Measurements from ENCODE around the gene PALS1. TPM values are rescaled to one million over a fixed set of nuclear protein-coding genes. Genes with fewer than 3 reads are reported as not detected.

PALS1 gene
- total RNA-seq (ENCODE audit: insufficient read depth, low replicate concordance): 39.2 TPM

DNA sequence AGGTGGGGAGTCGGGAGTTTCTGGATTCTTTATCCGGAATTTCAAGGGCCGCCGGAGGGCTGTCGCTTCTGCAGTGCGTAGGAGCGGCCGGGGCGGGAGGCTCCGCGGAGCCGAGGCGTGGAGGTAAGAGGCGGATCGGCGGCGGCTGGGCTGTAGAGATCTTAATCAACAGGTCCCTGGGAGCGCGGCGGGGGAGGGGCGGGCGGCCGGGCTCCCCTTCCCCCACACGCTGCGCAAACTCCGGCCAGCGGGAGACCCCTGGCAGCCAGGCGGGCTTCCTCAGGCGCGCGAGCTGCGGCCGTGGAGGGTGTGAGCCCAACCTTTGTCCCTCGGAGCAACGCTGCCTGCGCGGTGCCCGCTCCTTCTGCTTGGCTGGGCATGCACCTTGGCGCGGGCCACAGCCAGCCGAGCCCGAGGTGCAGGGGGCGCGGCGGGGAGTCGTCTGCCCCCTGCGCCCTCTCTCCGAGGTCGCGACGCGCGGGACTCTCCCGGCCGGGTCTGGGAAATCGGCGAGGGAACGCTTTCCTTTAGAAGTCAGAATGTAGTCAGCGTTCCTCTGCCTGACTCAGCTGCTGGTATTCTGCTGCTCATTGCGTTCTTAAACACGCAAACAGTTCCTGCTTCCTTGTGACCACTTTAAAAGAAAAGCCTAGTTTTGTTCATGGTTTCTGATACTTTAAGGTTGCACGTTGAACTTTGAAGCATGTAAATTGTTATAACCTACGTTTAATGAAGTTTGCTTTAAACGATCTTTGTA is at the start of gene PALS1:
TSS of gene PALS1 (plus strand) at position 25 of the 757 bp plus-strand sequence. CDS start 37,736 bp downstream, outside the sequence.
- peak; percentile 78 for DNase-seq (ENCODE audit: low spot score)

DNA sequence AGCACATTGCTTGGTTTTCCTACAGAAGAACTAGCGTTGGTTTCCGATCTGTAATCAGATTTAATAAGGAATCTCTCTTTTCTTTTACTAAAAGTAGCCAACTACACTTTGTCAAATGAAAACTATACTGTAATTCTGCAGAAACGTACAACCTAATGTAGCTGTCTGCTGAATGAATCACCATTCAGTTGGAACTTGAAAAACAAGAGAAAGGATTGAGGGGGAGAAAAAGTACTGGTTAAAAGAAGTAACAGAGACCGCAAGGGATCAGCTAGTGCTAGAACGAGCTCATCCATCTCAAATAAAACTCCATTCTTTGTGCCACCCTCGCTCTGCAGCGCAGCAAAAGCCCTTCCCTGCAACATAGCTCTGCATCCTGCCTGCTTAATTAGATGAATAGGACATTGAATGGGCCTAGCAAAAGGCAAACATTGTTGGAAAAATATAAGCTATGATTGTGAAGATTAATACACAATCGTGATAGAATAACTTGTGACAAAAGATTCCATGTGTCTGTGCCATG is 49.4 kb upstream of the PALS1 start:
- DNase-seq (ENCODE audit: low spot score): peak; percentile 12

DNA sequence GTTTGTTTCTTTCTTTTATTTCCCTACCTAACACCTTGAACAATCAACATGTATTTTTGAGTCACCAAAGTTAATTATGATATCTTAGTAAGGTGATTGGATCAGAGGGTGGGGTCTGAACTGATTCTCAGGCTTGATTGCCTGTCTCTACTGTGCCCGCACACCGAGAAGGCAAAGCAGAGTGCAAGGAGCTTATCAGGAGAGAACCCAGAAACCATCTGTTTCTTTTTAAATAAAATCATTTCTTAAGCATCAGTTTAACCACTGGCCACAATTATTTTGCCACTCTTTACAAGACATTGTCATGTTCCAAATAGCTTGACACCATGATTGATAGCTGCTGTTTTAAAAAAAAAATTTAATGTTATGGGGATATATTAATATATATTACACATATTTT is 48.9 kb upstream of the PALS1 start:
- DNase-seq (ENCODE audit: low spot score): no peak

DNA sequence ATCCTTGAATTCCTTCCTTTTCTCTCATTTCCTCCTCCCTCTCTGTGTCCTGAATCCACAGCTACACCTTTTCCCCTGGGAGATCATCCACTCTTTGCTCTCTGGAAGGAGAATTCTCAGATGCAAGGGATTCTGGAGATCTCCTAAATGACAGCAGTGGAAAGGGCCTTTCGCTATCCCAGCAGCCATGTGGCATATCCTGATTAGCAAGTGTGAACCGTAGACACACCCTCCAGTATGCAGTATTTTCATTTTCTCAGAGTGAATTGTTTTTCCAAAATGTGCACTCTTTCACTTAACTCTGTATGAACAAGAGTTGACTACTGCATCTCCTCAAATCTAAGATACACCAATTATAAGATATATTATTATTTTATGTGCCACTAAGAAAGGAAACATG is 46.0 kb upstream of the PALS1 start:
- DNase-seq (ENCODE audit: low spot score): no peak

DNA sequence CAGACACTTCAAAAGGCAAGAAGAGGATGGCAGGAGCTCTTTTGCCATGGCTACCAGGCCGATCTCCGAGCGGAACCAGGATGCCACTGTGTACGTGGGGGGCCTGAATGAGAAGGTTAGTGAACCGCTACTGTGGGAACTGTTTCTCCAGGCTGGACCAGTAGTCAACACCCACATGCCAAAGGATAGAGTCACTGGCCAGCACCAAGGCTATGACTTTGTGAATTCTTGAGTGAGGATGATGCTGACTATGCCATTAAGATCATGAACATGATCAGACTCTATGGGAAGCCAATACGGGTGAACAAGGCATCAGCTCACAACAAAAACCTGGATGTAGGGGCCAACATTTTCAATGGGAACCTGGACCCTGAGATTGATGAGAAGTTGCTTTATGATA is 42.2 kb upstream of the PALS1 start:
- DNase-seq (ENCODE audit: low spot score): no peak

DNA sequence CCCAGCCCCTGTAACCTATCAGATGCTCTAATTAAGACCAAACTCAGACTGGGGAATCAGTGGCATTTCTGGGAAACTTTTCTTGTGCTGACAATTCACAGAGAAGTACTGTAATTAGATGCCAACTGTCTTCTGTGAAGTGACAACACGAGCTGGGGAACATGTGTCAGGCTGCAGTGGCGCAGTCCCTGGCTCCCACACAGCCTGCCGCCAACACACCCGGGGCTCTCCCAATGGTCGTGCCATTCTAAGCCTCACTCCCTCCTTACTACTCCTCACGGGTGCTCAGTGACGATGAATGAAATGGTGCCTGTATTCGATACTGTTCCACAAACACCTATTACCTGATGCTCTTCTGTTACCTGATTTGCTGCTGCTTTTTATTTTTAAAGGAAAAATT is 33.4 kb upstream of the PALS1 start:
- DNase-seq (ENCODE audit: low spot score): no peak

DNA sequence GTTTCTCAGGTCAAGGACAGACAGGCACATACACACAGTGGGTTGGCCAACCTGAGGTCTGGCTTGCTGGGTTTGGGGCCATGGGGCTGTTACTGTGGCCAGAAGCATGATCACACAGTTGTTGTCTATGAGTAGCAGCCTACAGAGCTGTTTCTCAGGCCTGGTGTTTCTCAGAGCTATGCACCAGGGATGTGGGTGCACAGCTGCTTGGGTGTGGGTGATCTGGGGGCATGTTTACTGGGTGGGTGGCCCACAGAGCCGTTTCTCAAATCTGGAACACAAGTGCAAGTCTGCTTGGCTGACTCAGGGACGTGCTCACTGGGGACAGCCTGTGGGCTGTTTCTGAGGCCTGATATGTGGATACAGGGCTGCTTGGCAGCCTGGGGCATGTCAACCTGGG is 23.1 kb upstream of the PALS1 start:
- no peak for DNase-seq (ENCODE audit: low spot score)

DNA sequence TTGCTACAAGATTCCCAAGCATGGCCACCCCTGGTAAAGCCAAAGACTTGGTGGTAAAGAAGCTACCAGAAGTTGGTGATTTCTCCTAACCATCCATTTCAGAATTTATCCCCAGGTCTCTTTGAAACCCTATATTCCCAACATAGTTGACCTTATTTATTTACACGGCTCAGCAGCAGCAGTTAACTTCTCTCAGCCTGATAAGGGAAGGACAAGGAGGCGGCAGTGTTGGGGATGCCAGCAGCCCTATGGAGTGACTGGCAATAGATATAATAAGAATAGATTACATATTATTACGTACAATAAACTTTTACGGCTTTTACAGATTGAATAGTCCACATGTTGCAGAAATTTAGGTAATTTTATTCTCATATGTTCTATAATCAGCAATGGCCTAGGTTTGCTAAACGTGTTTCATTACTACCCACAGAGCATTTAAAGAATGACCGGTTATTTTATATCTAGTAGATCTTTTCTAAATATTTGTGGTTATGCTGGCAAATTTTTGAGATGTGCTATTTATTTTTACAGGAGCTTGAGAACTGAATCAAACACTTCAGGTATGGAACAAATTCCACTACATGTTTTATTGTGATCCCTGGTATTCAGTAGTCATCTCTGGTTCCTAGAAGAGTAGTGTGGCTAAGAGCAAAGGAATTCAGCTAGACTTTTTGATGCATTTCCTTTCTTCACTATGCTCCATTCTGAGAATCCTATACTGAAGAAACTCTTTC is 19.8 kb upstream of the PALS1 start:
- DNase-seq (ENCODE audit: low spot score): no peak

DNA sequence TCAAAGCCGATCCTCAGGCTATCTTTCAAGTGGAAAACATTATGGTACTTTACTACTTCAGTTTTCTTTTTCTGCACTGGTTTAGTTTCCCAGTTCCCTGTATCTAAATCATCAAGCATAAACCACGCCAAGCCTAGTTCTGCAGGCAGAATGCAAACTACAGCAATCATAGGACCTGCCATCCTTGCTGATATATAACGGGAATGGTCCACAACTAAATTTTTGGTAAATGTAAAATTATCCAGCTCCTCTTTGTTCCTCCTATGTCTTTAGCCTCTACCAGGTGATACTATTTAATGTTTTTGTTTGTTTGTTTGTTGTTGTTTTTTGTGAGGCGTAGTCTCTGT is 19.3 kb upstream of the PALS1 start:
- no peak for DNase-seq (ENCODE audit: low spot score)

DNA sequence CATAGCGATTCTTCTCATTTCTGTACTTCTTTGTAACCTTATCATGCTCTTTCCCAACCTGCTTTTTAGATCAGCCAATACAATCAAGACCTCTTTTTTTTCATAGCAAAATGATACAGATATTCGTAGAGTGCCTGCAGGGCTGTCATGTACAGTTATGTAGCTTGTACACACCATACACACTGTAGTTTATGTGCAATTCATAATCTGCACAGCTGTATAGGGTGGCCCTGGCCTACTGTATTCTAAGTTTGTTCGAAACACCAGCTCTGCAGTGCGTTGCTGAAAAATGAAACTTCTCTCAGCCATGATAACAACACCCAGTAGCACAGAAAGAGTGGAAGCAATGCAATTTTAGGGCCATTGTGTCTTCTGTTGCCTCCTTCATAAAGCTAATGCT is 15.7 kb upstream of the PALS1 start:
- DNase-seq (ENCODE audit: low spot score): no peak

DNA sequence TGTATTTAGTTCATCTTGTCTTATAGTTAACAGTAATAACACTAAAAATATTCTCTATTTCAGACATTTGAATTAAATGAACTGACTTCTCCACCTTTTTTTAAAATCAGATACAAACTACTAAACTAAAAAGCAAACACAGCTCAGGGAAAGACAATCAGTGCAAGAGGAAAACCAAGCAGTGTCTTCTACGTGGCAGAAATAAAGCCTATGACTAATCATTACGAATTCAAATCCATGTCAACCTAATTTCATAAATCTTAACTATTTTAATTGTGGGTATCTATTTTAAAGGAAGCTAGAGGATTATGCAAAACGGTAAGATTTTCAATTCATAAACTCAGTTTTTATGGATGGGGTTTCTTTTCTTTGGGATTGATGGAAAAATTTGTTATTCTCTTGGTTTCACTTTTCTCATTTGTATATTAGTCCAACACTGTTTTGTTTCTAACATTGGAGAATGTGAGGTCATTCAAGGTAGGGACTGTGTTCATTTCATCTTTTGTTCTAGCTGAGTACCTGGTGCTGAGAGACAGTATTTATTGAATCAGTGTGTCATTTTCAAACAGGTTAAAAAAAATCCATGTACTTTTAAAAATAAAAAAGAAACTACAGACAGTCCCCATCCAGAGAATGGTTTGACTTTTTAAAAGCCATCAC is 12.8 kb upstream of the PALS1 start:
- no peak for DNase-seq (ENCODE audit: low spot score)

DNA sequence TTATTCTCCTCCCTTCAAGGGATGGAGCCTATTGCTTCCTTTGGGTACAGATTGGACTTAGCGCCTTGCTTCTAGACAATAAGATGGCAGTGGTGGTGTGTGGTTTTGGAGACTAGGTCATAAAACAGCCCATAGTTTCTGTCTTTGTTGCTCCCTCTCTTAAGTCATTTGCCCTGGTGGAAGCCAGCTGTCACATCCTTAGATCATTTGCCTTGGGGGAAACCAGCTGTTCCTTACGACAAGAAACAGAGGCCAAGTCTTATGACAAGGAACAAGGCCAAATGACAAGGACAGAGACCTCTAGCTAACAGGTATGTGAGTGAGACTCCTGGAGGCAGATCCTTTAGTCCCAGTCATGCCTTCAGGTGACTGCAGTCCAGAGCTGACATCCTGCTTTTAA is 9.2 kb upstream of the PALS1 start:
- no peak for DNase-seq (ENCODE audit: low spot score)

DNA sequence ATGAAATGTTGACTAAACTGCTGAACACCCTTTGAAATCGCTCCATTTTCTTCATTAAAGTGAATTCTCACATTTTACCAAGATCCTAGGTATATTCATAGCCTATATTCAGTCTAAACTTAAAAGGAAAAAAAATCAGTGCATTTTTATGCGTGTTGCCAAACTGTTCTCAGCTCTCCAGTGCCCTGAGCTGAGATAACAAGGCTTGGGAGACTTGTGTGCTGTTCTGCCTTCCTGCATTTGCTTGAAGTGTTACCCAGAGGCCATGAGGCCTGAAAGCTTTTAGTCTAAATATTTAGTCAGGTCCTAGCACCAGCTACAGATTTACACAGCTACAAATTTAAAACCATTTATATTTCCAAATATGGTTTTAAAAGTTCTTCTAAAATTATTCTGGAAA is 8.6 kb upstream of the PALS1 start:
- peak; percentile 64 for DNase-seq (ENCODE audit: low spot score)

DNA sequence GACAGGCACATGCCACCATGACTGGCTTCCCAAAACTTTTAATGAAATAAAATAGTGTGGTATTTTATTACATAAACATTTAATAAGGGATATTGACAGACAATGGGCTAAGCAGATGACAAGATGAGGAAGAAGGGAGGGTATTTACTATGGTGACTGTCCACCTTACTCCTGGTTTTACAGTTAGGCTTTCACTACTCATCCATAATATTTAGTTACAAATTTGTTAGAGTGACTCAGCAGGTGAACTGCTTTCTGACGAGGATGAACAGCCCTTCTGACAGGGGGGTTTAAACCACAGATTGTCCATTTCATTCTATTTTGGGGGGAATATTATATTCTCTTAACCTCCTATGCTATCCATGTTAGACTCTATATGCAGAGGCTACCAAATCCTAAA is 3.6 kb upstream of the PALS1 start:
- no peak for DNase-seq (ENCODE audit: low spot score)

DNA sequence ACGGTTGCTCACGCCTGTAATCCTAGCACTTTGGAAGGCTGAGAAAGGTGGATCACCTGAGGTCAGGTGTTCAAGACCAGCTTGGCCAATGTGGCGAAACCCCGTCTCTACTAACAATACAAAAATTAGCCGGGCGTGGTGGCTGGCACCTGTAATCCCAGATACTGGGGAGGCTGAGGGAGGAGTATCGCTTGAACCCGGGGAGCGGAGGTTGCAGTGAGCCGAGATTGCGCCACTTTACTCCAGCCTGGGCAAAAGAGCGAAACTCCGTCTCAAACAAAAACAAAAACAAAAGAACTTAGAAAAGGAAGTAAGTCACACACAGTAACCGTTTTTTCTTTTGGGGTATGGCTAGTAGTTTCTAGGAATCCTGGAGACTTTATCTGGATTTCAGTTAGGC is 1.7 kb upstream of the PALS1 start:
- no peak for DNase-seq (ENCODE audit: low spot score)

DNA sequence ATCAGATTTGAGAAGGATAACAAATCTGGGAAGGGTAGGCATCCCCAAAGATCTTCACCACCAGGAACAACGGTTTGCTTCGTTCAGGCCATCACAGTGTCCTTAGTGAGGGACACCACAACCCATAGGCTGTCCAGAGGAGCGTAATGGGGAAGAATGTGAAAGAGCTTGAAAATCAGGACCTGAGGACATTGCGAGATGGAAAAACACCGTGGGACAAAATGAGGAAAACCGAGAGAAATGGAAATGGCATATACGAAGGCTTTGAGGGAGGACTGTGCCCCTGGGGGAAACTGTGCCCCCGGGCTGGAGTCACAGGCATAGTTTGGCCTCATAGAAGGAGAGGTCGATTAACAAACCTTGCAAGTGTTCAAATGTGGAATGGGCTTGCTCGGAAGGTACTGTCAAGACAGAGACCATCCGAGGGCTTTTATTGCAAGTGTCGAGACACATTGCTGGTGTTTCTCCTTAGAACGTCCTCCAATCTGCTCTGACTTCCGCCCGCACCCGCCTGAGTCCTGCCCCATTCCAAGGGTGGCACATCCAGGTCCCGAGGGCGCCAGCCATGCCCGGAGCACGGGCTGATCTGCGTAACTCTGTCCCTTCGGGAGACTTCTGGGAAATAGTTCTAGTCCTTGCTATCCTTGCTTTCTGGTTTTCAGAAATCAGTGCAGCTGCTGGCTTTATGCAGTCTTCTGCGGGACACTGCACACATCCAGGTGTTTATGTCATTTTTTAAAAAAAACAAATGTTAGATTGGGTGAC is 885 bp upstream of the PALS1 start:
- DNase-seq (ENCODE audit: low spot score): peak; percentile 45

DNA sequence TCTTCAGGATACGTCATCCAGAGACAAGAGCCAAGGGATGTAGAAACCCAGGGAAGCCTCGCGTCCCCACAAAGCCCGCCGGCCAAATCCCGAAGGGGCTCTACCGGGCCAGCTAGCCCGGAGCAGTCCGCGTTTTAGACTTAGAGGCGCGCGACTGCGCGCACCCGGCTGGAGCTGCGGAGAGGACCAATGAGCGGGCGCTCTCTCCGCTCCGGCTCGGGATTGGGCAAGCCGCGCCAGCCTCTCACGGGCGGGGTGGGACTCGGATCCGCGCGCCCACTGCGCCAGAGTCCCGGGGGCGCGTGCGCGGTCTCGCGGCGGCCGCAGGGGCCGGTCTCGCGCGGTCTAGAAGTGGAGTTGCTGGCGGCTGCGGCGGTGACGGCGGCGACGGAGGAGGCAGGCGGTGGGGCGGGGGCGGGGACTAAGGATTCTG is 241 bp upstream of the PALS1 start:
- DNase-seq (ENCODE audit: low spot score): peak; percentile 99

DNA sequence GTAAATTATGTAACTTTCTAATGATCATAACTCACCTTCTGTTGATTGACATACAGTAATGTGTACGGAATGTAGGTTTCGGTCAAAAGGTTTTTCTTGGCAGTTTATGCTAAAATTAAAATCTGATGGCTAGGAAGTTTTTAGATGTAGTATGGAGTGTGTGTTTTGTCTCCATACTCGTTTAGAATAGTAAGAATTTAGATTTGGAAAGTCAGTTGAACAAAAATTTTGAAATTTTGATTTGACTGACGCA is 859 bp downstream of the PALS1 start:
- no peak for DNase-seq (ENCODE audit: low spot score)

DNA sequence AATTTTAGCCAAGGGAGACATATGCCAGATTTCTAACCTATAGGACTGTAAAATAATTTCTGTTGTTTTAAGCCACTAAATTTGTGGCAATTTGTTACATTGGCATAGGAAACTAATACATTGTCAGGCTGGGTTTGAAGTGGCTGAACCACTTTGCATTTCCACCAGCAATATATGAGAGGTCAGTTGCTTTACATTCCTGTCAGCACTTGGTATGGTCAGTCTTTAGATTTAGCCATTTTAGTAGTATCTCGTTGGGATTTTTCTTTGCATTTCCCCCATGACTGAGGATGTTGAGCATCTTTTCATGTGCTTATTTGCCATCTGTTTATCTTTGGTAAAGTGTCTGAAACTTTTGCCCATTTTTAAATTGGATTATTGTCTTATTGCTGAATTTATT is 3.9 kb downstream of the PALS1 start:
- DNase-seq (ENCODE audit: low spot score): no peak

DNA sequence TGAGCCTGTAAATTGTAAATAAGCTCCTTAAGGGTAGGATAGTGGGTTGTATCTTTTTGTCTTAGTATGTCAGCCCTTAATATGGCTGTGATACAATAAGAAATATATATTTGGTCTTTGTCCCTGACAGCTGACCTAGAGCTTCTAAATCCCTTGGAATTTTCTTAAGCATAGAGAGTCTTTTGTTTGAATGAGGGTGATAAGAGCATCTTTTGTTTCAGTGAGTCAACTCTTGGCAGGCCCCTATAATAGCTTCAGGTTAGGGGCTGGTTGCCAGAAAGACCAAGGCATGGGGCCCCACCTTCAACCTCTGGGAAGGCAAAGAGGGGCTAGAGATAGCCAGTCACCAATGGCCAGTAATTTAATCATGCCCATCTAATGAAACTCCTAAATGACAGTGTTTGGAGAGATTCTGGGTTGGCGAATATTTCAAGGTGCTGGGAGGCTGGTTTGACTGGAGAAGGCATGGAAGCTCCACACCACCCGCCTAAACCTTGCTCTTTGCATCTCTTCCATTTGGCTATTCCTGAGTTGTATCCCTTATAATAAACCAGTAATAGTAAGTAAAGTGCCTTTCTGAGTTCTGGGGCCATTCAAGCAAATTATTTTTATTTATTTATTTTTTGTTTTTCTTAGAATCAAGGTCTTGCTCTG is 10.5 kb downstream of the PALS1 start:
- DNase-seq (ENCODE audit: low spot score): no peak

DNA sequence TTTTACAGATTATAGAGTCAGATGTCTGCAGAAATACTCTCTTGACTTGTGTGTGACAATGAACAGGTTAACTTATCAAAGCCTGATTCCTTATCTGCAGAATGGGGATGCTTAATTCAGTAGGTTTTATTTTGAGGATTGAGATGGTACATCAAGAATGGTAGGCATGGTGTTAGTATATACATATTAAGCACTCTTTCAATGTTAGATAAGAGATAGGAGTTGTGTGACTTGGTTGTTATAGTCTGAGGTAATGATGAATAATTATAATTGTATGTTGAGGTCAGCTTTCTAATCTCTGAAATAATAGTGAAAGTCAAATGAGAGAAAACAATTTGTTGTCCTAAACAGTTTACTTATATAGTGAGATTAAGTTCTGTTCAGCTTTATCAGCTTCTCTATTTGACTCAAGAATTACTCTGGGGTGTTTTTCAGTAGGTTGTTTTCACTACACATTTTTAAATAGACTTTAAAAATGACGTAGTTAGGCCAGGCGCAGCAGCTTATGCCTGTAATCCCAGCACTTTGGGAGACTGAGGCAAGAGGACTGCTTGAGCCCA is 11.9 kb downstream of the PALS1 start:
- DNase-seq (ENCODE audit: low spot score): peak; percentile 27

All from umbilical cord (tissue), 2 donors.